Endothelial cell of umbilical vein (primary cell): ENCODE measurements around the gene SYT11. TPM values are rescaled to one million over a fixed set of nuclear protein-coding genes. Genes with fewer than 3 reads are reported as not detected.

ENCODE experiments used
- BruUV-seq: library from RNA; stranded (reverse); fragments of 400-500 nt; replicated peaks from 2 replicates; lab custom pipeline; 2021; lab: Mats Ljungman, UMichigan
- CTCF ChIA-PET: fragments of 300-600, 350-600 bp; sonication (Branson Sonifier 250); formaldehyde crosslinking; loops from one replicate; lab custom pipeline; 2021; ENCODE audit warnings: antibody characterized with exemption, inconsistent platforms; lab: Charles Lee
- POLR2A ChIA-PET: fragments of 300-600, 350-600 bp; sonication (Branson Sonifier 250); formaldehyde crosslinking; loops from one replicate; lab custom pipeline; 2021; ENCODE audit warnings: antibody characterized with exemption, inconsistent platforms; lab: Charles Lee
- DNase-seq: peaks from one replicate; pipeline ENCODE4 v3.0.0-alpha.2; 2011; ENCODE audit warnings: low read depth, low spot score
- FAIRE-seq: peaks from 2 replicates; lab custom pipeline; 2011; peaks lifted over from hg19 to GRCh38; lab: Jason Lieb, UNC
- H2AFZ ChIP-seq: 2 replicates; pipeline ENCODE4 v1.6.0; 2012; ENCODE audit warnings: low read depth, low read length, control low read depth, inconsistent platforms
- H3K27ac ChIP-seq: 2 replicates; pipeline ENCODE4 v1.5.1; 2011; ENCODE audit warnings: low read depth, mild to moderate bottlenecking, control low read depth, low read length, moderate library complexity; ENCODE audit not compliant: insufficient read depth
- H3K27me3 ChIP-seq, 2 experiments: 2 replicates each; pipeline versions ENCODE4 v1.6.0 to v1.6.1; 2011; ENCODE audit warnings: low read length in 2 of 2, mixed read lengths in 1 of 2; ENCODE audit not compliant: control insufficient read depth in 2 of 2, insufficient read depth in 2 of 2
- H3K36me3 ChIP-seq, 2 experiments: 2 replicates in 1 of 2; 3 replicates in 1 of 2; pipeline ENCODE4 v1.5.1; 2011; ENCODE audit warnings: low read length in 2 of 2, mild to moderate bottlenecking in 1 of 2, moderate library complexity in 1 of 2; ENCODE audit not compliant: control insufficient read depth in 2 of 2, insufficient read depth in 2 of 2; ENCODE audit errors: extremely low read depth in 1 of 2
- H3K4me1 ChIP-seq: 3 replicates; pipeline ENCODE4 v1.5.1; 2011; ENCODE audit warnings: mild to moderate bottlenecking, low read length; ENCODE audit not compliant: control insufficient read depth, insufficient read depth; ENCODE audit errors: extremely low read depth
- H3K4me2 ChIP-seq: 2 replicates; pipeline ENCODE4 v1.6.1; 2011; ENCODE audit warnings: low read length, control low read depth, mixed read lengths; ENCODE audit not compliant: insufficient read depth
- H3K4me3 ChIP-seq, 3 experiments: fragments of 200-600 bp in 1 of 3; sonication (generic), shearing (Covaris generic) in 1 of 3; replicated peaks in 1 of 3; 2 replicates each; pipeline ENCODE4 v1.5.1; 2011 to 2016; ENCODE audit warnings: control low read depth in 3 of 3, low read length in 3 of 3, mild to moderate bottlenecking in 2 of 3, inconsistent platforms in 1 of 3, low read depth in 1 of 3, moderate library complexity in 1 of 3; ENCODE audit not compliant: insufficient read depth in 1 of 3
- H3K79me2 ChIP-seq: 2 replicates; pipeline ENCODE4 v1.6.0; 2012; ENCODE audit warnings: low read length, inconsistent platforms; ENCODE audit not compliant: control insufficient read depth, insufficient read depth
- H3K9ac ChIP-seq: replicated peaks from 2 replicates; pipeline ENCODE3; 2011; ENCODE audit warnings: low read length, control low read depth; ENCODE audit not compliant: insufficient read depth; ENCODE audit errors: extremely low read depth
- H3K9me1 ChIP-seq: replicated peaks from 3 replicates; pipeline ENCODE4 v1.6.0; 2011; ENCODE audit warnings: mild to moderate bottlenecking, low read length; ENCODE audit not compliant: control insufficient read depth, insufficient read depth; ENCODE audit errors: extremely low read depth
- H3K9me3 ChIP-seq: replicated peaks from 2 replicates; pipeline ENCODE4 v1.5.1; 2012; ENCODE audit warnings: low read length, inconsistent platforms; ENCODE audit not compliant: control insufficient read depth, insufficient read depth
- H4K20me1 ChIP-seq: replicated peaks from 2 replicates; pipeline ENCODE3; 2011; ENCODE audit warnings: mild to moderate bottlenecking, low read length; ENCODE audit not compliant: control insufficient read depth, insufficient read depth; ENCODE audit errors: extremely low read depth
- EZH2 ChIP-seq: IDR thresholded peaks from 2 replicates; pipeline ENCODE4 v1.6.1; 2012; ENCODE audit warnings: borderline replicate concordance, low read depth, mild to moderate bottlenecking, moderate library complexity, low read length, inconsistent platforms; ENCODE audit not compliant: severe bottlenecking
- FOS ChIP-seq: IDR thresholded peaks from 2 replicates; pipeline ENCODE4 v1.6.1; 2011; ENCODE audit warnings: mild to moderate bottlenecking, low read length, moderate library complexity, borderline replicate concordance; ENCODE audit not compliant: insufficient read depth
- GATA2 ChIP-seq: IDR thresholded peaks from 2 replicates; pipeline ENCODE4 v1.7.0; 2011; ENCODE audit warnings: low read depth, mild to moderate bottlenecking, moderate library complexity, mixed read lengths, low read length; ENCODE audit not compliant: insufficient read length, insufficient read depth
- JUN ChIP-seq: IDR thresholded peaks from 2 replicates; pipeline ENCODE4 v1.6.1; 2011; ENCODE audit warnings: borderline replicate concordance, low read depth; ENCODE audit not compliant: insufficient read length, insufficient read depth
- POLR2A ChIP-seq: IDR thresholded peaks from 2 replicates; pipeline ENCODE4 v1.6.1; 2012; ENCODE audit warnings: low read depth, mild to moderate bottlenecking, control low read depth, low read length
- POLR2AphosphoS5 ChIP-seq: IDR thresholded peaks from 2 replicates; pipeline ENCODE4 v1.6.1; 2012; ENCODE audit warnings: low read depth, mild to moderate bottlenecking, control low read depth, low read length, moderate library complexity; ENCODE audit not compliant: insufficient read depth
- dilution Hi-C: fragments of 300-500 bp; cut with MboI; formaldehyde crosslinking; loops from one replicate; pipeline ENCODE4 v1.15.0; 2019; ENCODE audit warnings: low sequenced_read_pairs; ENCODE audit not compliant: extremely low pct_ligation_motif_present
- intact Hi-C: fragments of 100-400 bp; cut with micrococcal nuclease; formaldehyde crosslinking; loops from one replicate; pipeline ENCODE4 v1.10.0; 2022
- polyA plus RNA-seq, 4 experiments: library from polyadenylated mRNA; depleted of rRNA in 3 of 4; stranded (reverse) in 3 of 4; unstranded in 1 of 4; fragments of >200 nt; gene quantifications; 2 replicates each; pipeline versions ENCODE4 v1.2.1 to v1.2.3, GENCODE V29; 2011 to 2012; ENCODE audit warnings: missing spikeins in 1 of 4
- total RNA-seq: library from RNA; stranded (reverse); gene quantifications from 2 replicates; pipeline ENCODE4 v1.2.3, GENCODE V29; 2021
- TF ChIP-seq, protein P1 (sequence below): IDR thresholded peaks from 2 replicates; pipeline ENCODE4 v1.6.1; 2011; ENCODE audit not compliant: insufficient read depth, insufficient read length
- TF ChIP-seq, protein P2 (sequence below), 2 donors: IDR thresholded peaks; 1 replicate in 1 of 2; 2 replicates in 1 of 2; pipeline ENCODE4 v1.5.1; 2011; ENCODE audit warnings: low read length in 2 of 2, mild to moderate bottlenecking in 2 of 2, moderate library complexity in 2 of 2, control low read depth in 1 of 2, inconsistent platforms in 1 of 2, low read depth in 1 of 2; ENCODE audit not compliant: insufficient read depth in 1 of 2; ENCODE audit errors: extremely low read depth in 1 of 2

Gene SYT11
- total and polyA plus RNA-seq, 2 donors (not counting 3 experiments of a cell fraction or from before 2014, with no cell fraction given) = 28.2 to 36.5 TPM

DNA sequence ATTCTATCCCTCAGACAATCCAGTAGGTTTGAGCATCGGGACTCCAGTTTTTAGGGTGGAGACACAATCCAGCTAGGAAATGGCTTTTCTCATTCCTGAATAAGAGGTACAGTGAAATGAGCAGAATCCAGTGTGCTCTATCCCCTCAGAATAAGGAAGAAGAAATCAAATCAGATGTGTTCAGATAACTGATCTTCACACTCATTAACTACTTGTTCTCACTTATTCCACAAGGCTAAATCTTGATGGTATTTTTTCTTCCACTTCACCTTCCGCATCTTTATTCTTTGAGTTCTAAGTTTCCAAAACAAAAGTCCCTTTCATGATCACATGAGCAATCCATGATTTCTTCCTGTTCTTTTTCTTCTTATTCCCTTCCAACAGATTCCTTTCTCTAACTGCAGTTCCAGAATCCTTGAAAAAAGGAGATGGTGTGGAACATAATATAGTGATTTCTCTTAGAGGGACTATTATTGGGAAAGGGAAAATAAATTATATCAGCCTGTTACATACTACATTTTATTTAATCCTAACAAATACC is 1.7 kb downstream of the SYT11 start:
- TF ChIP-seq, protein P1, sequence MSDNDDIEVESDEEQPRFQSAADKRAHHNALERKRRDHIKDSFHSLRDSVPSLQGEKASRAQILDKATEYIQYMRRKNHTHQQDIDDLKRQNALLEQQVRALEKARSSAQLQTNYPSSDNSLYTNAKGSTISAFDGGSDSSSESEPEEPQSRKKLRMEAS = no peak
- TF ChIP-seq FOS = no peak
- TF ChIP-seq POLR2A = no peak
- TF ChIP-seq JUN = no peak
- no peak for TF ChIP-seq GATA2
- no peak for TF ChIP-seq EZH2
- no peak for TF ChIP-seq POLR2AphosphoS5
- TF ChIP-seq, protein P2, sequence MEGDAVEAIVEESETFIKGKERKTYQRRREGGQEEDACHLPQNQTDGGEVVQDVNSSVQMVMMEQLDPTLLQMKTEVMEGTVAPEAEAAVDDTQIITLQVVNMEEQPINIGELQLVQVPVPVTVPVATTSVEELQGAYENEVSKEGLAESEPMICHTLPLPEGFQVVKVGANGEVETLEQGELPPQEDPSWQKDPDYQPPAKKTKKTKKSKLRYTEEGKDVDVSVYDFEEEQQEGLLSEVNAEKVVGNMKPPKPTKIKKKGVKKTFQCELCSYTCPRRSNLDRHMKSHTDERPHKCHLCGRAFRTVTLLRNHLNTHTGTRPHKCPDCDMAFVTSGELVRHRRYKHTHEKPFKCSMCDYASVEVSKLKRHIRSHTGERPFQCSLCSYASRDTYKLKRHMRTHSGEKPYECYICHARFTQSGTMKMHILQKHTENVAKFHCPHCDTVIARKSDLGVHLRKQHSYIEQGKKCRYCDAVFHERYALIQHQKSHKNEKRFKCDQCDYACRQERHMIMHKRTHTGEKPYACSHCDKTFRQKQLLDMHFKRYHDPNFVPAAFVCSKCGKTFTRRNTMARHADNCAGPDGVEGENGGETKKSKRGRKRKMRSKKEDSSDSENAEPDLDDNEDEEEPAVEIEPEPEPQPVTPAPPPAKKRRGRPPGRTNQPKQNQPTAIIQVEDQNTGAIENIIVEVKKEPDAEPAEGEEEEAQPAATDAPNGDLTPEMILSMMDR (IDR thresholded peaks at IDR 0.05; ENCODE audit: extremely low read depth in 1 of 2, insufficient read depth in 1 of 2, low read depth in 1 of 2, low read length in 2 of 2) = no peak
- intact Hi-C loops = loop anchor here (1.0 kb wide), 1 partner anchor 32 kb away; no protein-coding TSS in a partner anchor
- peak; percentile 45 for DNase-seq
- H3K79me2 ChIP-seq = peaks cover 12% of the 10 kb centered on the region
- ChIA-PET POLR2A (interaction anchor here (2.9 kb wide), 1 partner anchor 32 kb away, joined by 14 read pairs; no protein-coding TSS in a partner anchor), CTCF (interaction anchor here (1.4 to 3.5 kb wide), 3 partner anchors 10 to 32 kb away, joined by 3 to 11 read pairs (median 6); no protein-coding TSS in a partner anchor)
- dilution Hi-C loops = no loop called here
- no peaks in the 10 kb centered on the region for H3K27me3 ChIP-seq
- peak overlapping the region; percentile 92 for H3K4me2 ChIP-seq
- peak overlapping the region; percentile 95 for H3K27ac ChIP-seq
- H2AFZ ChIP-seq = peak overlapping the region; percentile 35
- no peaks in the 10 kb centered on the region for H3K9me3 ChIP-seq
- no peaks in the 10 kb centered on the region for H3K36me3 ChIP-seq
- H3K9me1 ChIP-seq = no peaks in the 10 kb centered on the region
- BruUV-seq = TSS peak; percentile 81
- peak overlapping the region in 2 of 3 experiments; percentile 52 to 79 for H3K4me3 ChIP-seq
- no peak for FAIRE-seq
- H3K9ac ChIP-seq = peak overlapping the region; percentile 98
- no peaks in the 10 kb centered on the region for H4K20me1 ChIP-seq
- H3K4me1 ChIP-seq = peaks cover 20% of the 10 kb centered on the region
